DMS114 treated with DMSO at 0.1 percent for 48 hours (cell line): ENCODE results near the gene RNF10.
"Not testable (repeated sequence)": the region's sequence is repeated elsewhere in the genome, so short reads cannot be mapped to it uniquely, and the experiment has no call there.

Experiments used
- DNase-seq: peaks from one replicate; lab custom pipeline; 2025; ENCODE audit not compliant: unreplicated experiment; lab: John Stamatoyannopoulos, UW

RNF10 gene

DNA sequence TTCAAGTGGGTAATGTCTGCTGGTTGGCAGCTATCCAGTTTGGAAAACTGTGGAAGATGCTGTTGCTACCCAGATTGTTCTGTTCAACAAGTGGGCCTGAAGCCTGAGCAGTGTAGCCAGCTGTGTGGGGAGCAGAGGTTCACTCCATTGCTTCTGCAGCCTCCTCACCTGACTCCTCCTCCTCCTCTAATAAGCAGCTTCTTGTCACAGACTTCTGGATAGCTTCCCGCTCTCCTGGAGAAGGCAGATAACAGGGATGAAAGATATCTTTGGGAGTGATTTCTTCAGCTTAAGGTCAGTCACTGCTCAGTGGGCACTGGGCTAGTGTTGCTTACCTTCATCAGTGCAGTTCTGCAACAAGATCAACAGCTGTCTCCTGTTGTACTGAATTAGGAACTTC lies 45.0 kb downstream of the RNF10 start:
- DNase-seq, result no peak

DNA sequence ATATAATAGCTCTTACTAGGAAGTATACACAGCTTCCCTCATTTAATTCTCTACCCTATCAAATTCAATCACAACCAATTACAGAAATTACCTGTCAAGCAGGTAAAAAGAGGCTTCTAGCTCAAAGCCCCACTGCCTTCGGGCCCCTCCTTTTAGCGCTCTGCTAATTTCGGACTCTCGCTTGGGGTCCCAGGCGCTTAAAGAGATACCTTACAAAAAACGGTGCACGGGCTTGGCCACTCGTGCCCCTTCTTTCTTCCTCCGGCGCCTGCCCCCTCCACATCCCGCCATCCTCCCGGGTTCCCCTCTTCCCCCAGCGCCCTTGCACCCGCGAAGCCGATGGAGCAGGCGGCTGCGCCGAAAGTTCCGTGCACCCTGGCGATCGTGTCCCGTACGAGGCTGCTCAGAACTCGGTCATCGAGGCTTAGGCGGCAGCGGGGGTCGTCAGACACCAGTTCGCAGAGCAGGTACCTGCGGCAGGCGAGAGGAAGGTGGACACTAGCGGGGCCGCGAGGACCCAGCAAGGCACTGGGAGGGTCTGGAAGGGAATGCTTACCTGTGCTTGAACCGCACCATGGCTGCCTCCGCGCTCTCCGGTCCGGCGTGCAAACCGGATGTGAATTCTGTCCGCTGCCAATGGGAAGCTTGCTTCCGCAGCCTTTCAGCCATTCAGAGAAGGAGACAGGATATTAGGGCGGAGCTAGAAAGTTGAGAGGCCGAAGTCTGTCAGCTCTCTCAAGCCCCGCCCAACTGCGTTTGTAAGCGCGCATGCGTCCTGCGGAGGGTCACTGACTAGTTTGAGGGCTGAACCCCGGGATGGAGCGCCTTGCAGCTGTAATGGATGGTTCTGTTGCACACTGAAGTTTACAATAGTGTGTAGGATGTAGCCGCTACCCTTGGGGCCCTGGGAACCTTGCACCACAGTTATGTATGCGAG lies 46.9 kb downstream of the RNF10 start, which contains the start of gene POP5:
Gene POP5, minus strand, starts transcription at position 616 of the 937 bp plus-strand sequence. Its CDS starts 40 bp downstream, at position 576.
- DNase-seq, result peak; percentile 99

DNA sequence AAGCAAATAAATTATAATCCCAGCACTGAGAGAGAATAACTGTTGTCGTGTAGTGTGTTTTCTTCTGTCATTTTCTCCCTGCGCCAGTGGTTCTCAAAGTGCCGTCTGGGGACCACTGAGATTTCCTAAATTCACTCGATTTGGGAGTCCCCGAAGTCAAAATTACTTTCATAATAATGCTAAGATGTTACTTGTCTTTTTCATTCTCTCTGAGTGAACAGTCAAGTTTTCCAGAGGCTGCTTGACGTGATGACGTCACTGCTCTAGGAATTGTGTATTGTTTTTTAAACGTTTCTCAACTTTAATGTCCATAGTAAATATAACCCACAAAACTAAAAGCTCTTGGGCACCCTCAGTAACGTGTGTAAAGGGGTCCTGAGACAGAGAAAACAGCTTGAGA lies 47.8 kb downstream of the RNF10 start:
- DNase-seq, result no peak

DNA sequence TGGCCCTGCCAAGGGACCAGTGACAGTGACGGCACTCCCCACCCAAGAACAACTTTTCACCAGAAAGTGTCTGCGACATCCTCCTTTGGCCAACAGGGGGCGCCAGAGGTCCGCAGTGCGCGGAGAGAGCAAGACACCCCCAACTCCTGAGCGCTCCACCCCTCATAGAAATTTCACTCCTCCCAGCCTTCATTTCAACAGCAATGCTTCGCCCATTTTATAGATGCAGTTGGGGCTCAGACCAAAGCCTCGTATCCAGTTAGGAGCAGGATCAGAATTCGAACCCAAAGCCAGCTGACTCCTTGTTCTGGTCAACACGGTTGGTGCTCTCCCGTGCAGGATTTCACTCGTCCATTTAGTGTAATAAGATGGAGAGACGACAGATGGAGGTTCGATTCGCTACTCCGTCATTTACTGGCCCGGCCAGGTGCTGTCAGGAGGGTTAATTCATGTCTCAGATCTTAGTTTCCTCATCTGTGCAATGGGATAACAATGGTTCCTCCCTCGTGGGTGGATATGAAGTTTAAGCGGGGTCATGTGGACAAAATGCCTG lies 49.4 kb downstream of the RNF10 start:
- peak; percentile 47 for DNase-seq

DNA sequence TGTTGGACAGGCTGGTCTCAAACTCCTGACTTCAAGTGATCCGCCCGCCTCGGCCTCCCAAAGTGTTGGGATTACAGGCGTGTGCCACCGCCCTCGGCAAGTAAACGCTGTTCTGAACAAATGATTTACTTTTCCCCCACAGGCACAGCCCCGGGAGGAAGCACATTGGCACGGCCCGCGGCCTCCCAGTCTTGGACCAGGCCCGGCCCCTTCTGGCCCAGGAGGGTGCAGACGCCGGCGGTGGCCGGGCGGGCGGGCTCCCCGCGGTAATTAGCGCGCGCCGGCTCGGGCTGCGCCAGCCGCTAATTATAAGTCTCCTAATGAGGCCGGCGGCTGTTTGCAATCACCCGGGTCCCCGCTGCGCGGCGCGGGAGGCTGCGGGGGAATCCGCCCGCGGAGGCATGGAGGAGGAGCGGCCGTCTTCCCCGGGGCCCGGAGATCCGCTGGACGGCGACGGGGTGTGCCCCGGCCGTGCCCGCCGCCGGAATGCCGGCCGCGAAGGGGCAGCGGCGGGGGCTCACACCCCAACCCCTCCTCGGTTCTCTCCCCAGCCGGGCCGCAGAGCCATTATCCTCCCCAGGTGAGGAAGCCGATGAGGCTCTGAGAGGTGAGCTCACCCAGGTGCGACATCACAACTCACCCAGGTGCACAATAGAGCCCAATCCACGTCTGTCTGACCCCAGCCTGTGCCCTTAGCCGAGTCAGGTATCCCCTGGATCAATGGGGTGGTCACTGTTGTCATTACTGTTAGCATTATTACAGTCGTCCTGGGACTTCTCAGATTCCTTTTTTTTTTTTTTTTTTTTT lies 50.4 kb downstream of the RNF10 start:
- no peak for DNase-seq

DNA sequence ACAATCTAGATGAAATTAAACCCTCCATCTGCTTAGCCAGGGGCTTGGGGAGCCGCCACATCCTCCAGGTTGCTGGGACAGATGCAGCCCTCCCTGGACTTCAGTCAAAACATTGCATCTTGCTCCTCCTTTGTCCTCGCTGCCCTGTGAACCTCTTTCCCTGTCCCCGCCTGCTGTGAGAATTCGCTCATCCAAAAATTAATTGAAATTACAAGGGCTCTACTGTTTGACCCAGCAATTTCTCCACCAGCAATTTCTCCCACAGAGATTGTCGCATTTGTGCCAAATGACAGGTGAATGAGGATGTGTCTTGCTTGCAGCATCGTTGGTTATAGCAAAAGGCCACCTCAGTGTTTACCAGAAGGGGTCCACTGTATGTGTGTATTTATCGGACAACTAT lies 52.0 kb downstream of the RNF10 start:
- no peak for DNase-seq

DNA sequence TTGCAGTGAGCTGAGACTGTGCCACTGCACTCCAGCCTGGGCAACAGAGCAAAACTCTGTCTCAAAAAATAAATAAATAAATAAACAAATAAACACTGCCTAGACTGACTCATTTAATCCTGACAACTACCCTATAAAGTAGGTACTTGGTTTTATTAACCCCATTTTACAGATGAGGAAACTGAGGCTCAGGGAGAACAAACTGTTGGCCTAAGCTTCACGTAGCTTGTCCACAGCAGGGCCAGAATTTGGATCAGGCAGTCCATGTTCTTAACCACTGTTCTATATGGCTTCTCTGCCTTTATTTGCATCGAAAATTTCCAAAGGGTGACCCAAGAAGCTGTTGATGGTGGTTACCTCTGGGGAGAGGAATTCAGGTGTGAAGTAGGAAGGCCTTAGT lies 52.7 kb downstream of the RNF10 start:
- no peak for DNase-seq

DNA sequence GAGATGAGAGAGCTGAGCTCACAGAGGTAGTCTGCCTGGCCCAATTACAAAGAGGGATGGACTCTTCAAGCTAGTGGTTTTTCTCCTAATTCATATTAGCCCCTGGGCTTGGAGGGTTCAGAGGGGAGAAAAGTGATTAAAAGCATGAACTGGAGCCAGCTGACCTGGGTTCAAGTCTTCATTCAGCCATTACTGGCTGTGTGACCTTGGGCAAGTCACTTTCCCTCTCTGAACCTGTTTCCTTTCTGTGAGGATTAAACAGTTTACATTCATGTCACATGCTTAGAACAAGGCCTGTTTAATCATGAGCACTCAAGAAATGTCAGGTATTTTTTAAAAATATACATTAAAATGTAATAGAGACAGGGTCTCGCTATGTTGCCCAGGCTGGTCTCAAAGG lies 54.2 kb downstream of the RNF10 start:
- DNase-seq, result no peak

DNA sequence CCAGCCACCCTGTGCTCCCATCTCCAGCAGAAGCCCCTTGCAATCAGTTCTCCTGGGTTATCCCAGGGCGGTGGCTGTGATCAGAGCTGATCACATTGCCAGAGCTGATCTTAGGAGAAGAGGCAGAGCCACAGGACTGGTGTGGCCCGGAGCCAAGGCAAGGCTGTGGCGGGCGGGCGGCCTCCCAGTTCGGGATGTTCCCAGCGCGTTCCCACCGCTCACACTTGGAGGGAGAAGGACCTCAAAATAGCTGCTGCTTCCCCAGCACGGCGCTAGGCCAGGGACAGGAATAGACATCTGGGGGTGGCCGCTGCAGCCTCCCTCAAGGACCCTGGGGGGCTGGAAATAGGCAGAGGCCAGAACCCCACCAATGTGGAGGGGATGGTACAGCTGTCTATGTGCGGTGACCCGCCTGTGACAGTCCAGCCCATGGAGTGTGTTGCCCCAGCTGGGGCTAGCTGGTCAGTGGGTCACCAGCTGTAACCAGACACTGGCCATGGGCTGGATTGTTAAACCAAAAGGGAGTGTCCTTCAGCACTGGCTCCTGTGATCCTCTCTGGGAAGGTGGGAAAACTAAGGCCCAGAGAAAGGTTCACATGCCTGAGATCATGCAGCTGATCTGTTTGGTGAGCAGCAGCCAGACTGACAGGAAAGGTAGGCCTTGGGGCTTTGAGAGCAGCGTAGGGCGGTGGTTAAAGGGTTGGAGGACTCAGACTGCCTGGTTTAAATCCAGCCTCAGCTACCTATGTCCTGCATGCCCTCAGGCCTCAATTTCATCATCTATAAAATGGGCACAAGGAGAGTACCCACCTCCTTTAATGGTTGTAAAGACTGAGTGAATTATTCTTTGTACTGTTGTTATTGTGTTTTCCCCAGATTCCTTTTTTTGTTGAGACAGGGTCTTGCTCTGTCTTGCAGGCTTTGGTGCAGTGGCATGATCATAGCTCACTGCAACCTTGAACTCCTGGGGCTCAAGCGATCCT lies 55.1 kb downstream of the RNF10 start:
- DNase-seq, result no peak

DNA sequence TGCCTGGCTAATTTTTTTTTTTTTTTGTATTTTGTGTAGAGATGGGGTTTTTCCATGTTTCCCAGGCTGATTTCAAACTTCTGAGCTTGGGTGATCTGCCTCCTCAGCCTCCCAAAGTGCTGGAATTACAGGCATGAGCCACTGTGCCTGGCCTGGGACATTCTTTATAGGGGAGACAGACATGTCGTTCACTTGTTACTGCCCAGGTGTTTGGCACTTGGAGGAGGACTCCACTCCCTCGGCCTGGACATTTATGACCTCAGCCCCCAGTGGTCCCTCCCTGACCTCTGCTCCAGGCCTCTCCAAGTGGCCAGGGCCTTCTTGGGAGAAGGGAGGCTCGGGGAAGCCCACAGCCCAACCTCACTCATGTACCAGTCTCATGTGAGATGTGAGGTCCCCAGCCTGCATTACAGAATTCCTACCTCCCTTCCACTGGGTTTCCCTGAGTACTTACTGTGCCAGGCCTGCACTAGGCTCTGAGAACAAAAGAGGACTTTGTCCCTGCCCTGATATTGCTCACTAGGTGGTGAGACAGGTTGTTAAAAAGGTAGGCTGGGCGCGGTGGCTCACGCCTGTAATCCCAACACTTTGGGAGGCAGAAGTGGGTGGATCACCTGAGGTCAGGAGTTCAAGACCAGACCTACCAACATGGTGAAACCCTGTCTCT lies 56.7 kb downstream of the RNF10 start:
- no peak for DNase-seq

DNA sequence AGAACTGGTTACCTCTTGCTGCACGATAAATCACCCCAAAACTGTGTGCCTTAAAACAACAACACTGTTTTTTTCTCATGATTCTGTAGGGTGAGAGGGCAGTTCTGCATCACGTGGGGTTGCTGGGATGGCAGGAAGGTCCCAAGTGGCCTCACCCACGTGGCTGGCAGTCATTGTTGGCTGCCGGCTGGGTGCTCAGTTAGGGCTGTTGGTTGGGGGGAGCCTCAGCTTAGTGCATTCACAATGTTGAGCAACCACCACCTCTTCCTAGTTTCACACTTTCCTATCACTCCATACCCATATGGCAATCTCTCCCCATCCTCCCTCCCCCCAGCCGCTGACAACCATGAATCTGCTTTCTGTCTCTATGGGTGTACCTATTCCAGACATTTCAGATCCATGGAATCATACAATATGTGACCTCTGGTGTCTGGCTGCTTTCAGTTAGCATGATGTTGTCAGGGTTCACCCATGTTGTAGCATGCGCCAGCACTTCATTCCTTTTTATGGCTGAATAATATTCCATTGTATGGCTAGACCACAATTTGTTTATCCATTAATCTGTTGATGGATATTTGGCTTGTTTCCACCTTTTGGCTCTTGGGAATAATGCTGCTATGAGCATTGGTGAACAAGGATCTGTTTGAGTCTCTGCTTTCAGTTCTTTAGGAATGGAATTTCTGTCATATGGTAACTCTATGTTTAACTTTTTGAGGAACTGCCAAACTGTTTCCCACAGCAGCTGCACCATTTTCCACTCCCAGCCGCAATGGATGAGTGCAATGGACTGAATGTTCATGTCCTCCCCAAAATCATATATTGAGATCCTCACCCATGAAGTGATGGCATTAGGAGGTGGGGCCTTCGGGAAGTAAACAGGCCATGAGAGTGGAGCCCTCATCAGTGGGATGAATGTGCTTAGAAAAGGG lies 58.2 kb downstream of the RNF10 start:
- DNase-seq, result no peak

DNA sequence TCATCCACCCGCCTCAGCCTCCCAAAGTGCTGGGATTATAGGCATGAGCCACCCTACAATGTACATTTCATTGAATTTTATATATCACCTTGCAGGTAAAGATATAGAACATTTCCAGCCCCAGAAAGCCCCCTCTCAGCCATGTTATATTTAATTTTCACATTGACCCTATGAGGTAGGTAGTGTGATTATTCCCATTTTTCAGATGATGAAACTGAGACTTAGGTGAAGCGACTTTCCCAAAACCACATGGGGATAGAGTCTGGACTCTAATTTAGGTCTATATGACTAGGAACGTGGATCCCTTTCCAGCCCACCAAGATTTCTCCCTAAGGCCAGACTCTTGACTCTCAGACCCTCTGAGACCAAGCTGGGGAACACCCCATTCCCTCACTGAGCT lies 62.7 kb downstream of the RNF10 start:
- no peak for DNase-seq

DNA sequence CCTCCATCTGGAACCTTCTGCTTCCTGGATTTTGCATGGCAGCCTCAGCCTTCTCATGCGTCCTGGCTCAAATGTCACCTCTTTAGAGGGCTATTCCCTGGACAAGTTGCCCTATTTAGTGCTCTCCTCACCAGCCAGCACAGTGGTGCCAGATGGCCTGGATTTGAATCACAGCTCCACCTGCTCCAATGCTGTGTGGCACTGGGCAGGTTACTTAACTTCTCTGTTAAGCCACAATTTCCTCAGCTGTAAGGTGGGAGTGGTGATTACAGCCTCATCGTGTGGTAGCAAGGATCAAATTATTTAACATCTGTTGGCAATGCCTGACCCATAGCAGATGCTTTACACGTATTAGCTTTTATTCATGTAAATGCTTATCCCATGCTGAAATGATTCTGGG lies 63.7 kb downstream of the RNF10 start:
- no peak for DNase-seq

DNA sequence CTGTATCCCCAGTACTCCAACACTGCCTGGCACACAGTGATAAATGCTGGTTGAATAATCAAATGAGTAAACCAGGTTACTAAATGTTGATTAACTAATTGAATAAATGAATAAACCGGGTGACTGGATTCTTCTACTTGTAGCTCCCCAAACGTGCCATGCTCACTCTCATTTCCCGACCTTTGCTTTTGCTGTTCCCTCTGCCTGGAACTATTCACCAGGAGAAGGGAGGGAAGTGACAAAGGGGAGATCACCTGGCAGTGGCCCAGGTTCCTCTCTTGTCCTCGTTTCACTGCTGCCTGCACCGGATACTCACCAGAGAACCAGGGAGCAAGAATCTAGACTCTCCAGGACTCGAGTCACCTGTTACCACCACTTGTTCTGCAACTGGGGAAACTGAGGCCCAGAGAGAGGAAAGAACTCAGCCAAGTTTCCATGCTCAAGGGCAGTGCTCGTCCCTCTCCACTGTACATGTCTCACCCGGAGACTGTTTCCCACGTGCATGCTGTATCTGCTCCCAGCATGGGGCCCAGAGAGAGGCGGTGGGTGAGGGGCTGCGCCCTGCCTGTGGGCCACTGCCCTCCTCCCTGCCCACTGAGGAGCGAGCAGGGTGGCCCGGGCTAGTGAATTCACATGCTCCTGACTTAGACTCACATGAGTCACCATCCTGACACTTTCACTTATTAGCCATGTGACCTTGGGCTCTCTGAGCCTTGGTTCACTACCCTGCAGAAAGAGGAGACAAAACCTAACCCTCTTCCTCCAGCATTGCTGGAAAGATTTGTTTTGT lies 64.7 kb downstream of the RNF10 start:
- DNase-seq, result no peak

DNA sequence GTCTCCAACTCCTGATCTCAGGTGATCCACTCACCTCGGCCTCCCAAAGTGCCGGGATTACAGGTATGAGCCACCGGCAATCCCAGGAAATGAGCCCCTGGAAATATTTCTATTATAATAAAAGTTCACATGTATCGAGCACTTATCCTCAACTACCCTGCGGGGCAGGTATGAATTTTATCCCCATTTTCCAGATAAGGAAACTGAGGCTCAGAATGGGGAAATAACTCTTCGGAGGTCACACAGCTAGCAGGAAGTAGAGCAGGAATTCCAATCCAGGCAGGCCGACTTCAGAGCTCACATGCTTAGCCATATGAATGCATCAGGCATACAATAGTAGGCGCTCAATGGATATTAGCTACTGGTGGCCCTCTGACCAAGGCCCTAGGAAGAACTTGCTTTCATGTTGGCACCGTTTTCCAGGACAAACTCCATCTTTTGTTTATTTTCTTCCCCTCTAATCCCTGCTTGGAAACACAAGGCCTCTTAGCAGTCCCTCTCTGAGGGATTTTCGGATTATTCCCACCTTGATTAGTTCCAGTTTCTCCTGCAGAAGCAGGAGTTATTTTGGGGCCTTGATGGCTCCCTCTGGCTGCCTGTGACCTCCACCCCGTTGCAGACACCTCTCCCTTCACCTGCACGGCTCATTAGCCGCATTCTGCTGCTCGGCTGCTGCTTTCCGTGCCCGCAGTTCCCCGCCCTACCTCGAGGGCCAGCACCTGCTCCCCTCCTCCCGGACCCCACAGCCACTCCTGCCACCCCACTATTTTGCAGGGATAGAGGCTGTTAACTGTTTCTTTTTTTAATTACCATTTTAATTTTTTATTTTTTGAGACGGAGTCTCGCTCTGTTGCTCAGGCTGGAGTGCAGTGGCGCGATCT lies 65.8 kb downstream of the RNF10 start:
- no peak for DNase-seq

DNA sequence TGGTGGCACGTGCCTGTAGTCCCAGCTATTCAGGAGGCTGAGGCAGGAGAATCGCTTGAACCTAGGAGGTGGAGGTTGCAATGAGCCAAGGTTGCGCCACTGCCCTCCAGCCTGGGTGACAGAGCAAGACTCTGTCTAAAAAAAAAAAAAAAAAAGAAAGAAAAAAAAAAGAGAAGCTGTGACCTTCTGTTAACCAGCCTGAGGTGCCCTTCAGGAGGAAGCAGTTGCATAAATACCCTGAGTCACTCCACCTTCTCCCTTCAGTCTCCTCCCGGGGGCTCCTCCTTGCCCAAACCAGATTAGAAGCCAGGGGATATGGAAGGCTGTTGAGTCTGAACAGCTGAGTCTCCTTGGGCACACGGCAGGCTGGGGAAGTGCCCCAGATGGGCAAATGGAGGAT lies 68.3 kb downstream of the RNF10 start:
- not testable (repeated sequence) for DNase-seq

DNA sequence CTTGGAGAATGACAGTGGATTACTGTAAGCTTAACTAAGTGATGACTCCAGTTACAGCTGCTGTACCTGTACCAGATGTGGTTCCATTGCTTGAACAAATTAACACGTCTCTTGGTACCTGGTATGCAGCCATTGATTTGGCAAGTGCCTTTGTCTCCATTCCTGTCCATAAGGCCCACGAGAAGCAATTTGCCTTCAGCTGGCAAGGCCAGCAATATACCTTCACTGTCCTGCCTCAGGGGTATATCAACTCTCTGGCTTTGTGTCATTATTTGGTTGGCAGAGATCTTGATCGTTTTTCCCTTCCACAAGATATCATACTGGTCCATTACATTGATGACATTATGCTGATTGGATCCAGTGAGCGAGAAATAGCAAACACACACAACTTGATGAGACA lies 76.4 kb downstream of the RNF10 start:
- DNase-seq, result no peak
